ENCODE data around the gene CEBPE.
"Not testable (repeated sequence)": the region's sequence is repeated elsewhere in the genome, so short reads cannot be mapped to it uniquely, and the experiment has no call there.

Gene CEBPE

GRCh38 chr14:23121361-23121771, 2.3 kb upstream of the CEBPE start:
- DNase-seq (ENCODE audit: low read depth in 2 of 2) = no peak

GRCh38 chr14:23120541-23121251, 1.6 kb upstream of the CEBPE start:
- peak; percentile 50 to 51 for DNase-seq (ENCODE audit: low read depth in 2 of 2)

GRCh38 chr14:23119363-23120327, 590 bp upstream of the CEBPE start:
- DNase-seq (ENCODE audit: low read depth in 2 of 2) = no peak

GRCh38 chr14:23117371-23118020, 1.6 kb downstream of the CEBPE start:
- no peak for DNase-seq (ENCODE audit: low read depth in 2 of 2)

- no peak for DNase-seq (ENCODE audit: low read depth in 2 of 2)
Observed at GRCh38 chr14:23115918-23116317, 3.1 kb downstream of the CEBPE start.

GRCh38 chr14:23115039-23115731, 3.9 kb downstream of the CEBPE start:
- no peak for DNase-seq (ENCODE audit: low read depth in 2 of 2)

- DNase-seq (ENCODE audit: low read depth in 2 of 2) = no peak
Observed at GRCh38 chr14:23114669-23115038, 4.4 kb downstream of the CEBPE start.

- DNase-seq (ENCODE audit: low read depth in 2 of 2) = no peak
Observed at GRCh38 chr14:23114120-23114458, 5.0 kb downstream of the CEBPE start.

- DNase-seq (ENCODE audit: low read depth in 2 of 2) = no peak
Observed at GRCh38 chr14:23113431-23114119, 5.5 kb downstream of the CEBPE start.

GRCh38 chr14:23112359-23113178, 6.5 kb downstream of the CEBPE start:
- DNase-seq (ENCODE audit: low read depth in 2 of 2) = no peak

- no peak for DNase-seq (ENCODE audit: low read depth in 2 of 2)
Observed at GRCh38 chr14:23110579-23111365, 8.3 kb downstream of the CEBPE start.

GRCh38 chr14:23109769-23110168, 9.3 kb downstream of the CEBPE start:
- DNase-seq (ENCODE audit: low read depth in 2 of 2) = no peak

GRCh38 chr14:23108169-23108568, 10.9 kb downstream of the CEBPE start:
- not testable (repeated sequence) for DNase-seq (ENCODE audit: low read depth in 2 of 2)

- DNase-seq (ENCODE audit: low read depth in 2 of 2) = not testable (repeated sequence)
Observed at GRCh38 chr14:23107620-23108019, 11.4 kb downstream of the CEBPE start.

GRCh38 chr14:23106747-23107045, 12.4 kb downstream of the CEBPE start:
- no peak for DNase-seq (ENCODE audit: low read depth in 2 of 2)

GRCh38 chr14:23105348-23105824, 13.7 kb downstream of the CEBPE start:
- no peak for DNase-seq (ENCODE audit: low read depth in 2 of 2)

GRCh38 chr14:23104591-23105347, 14.3 kb downstream of the CEBPE start, which contains the start of gene CIROP:
Gene CIROP, minus strand, starts transcription at chr14:23104989. Its CDS starts 69 bp downstream, at chr14:23104920.
- no peak for DNase-seq (ENCODE audit: low read depth in 2 of 2)

- no peak for DNase-seq (ENCODE audit: low read depth in 2 of 2)
Observed at GRCh38 chr14:23104070-23104590, 14.9 kb downstream of the CEBPE start.

- DNase-seq (ENCODE audit: low read depth in 2 of 2) = no peak
Observed at GRCh38 chr14:23103581-23103980, 15.5 kb downstream of the CEBPE start.
